GM23338 (cell line): ENCODE data around the gene MED7.

Experiments used
- CREB1 ChIP-seq: fragments of 250-450 bp; sonication (Bioruptor Pico); IDR thresholded peaks from 2 replicates; pipeline ENCODE4 v1.5.0; 2020; ENCODE audit warnings: low read depth, mild to moderate bottlenecking, moderate library complexity
- EZH2 ChIP-seq: fragments of 200-600 bp; sonication (generic); IDR thresholded peaks from one replicate; pipeline ENCODE4 v1.8.0; 2017; ENCODE audit warnings: antibody characterized with exemption, mild to moderate bottlenecking, low read depth; ENCODE audit not compliant: unreplicated experiment
- EZH2phosphoT487 ChIP-seq: fragments of 200-600 bp; sonication (generic); IDR thresholded peaks from one replicate; pipeline ENCODE4 v1.8.1; 2018; ENCODE audit warnings: antibody characterized with exemption; ENCODE audit not compliant: unreplicated experiment
- NANOG ChIP-seq: IDR thresholded peaks from 2 replicates; pipeline ENCODE4 v1.6.1; 2016; ENCODE audit warnings: antibody characterized with exemption, borderline replicate concordance
- POLR2AphosphoS5 ChIP-seq: IDR thresholded peaks from 2 replicates; pipeline ENCODE4 v1.6.1; 2016; ENCODE audit warnings: antibody characterized with exemption, low read depth
- STAT1 ChIP-seq: IDR thresholded peaks from one replicate; pipeline ENCODE4 v1.6.1; 2016; ENCODE audit warnings: antibody characterized with exemption; ENCODE audit not compliant: unreplicated experiment
- TF ChIP-seq, protein P1 (sequence below), 2 experiments: fragments of 200-600 bp in 1 of 2; sonication (generic) in 1 of 2; conservative IDR thresholded peaks; 2 replicates each; pipeline versions ENCODE4 v1.5.1 to v1.6.1; 2016 to 2017; ENCODE audit warnings: antibody characterized with exemption in 2 of 2, low read depth in 2 of 2, mild to moderate bottlenecking in 2 of 2, moderate library complexity in 1 of 2
- TF ChIP-seq, protein P2 (sequence below): IDR thresholded peaks from one replicate; pipeline ENCODE4 v1.6.1; 2018; ENCODE audit warnings: antibody characterized with exemption; ENCODE audit not compliant: unreplicated experiment
- TF ChIP-seq, protein P3 (sequence below): IDR thresholded peaks from 2 replicates; pipeline ENCODE4 v1.6.1; 2016; ENCODE audit warnings: antibody characterized with exemption

DNA sequence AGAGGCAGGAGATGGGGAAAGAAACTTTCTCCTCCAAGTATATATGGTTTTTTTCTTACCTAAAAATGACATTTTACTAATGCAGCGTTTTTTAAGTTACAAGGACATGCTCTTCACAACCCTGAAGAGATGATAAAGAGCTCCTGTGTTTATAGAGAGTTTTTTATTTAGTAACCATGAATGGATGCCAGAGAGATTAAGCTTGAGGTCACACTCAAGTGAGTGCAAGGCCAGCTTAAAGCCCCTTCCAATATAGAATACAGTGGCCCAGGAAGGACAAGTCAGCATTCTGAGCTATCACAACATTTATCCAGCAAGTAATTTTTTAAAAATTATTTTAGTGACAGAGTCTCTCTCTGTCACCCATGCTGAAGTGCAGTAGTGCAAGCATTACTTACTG lies 27.2 kb downstream of the MED7 start:
- TF ChIP-seq EZH2 (no peak), EZH2phosphoT487 (no peak), POLR2AphosphoS5 (no peak), NANOG (no peak), CREB1 (CRISPR knock-in tag) (no peak), STAT1 (no peak)
- TF ChIP-seq, protein P1, sequence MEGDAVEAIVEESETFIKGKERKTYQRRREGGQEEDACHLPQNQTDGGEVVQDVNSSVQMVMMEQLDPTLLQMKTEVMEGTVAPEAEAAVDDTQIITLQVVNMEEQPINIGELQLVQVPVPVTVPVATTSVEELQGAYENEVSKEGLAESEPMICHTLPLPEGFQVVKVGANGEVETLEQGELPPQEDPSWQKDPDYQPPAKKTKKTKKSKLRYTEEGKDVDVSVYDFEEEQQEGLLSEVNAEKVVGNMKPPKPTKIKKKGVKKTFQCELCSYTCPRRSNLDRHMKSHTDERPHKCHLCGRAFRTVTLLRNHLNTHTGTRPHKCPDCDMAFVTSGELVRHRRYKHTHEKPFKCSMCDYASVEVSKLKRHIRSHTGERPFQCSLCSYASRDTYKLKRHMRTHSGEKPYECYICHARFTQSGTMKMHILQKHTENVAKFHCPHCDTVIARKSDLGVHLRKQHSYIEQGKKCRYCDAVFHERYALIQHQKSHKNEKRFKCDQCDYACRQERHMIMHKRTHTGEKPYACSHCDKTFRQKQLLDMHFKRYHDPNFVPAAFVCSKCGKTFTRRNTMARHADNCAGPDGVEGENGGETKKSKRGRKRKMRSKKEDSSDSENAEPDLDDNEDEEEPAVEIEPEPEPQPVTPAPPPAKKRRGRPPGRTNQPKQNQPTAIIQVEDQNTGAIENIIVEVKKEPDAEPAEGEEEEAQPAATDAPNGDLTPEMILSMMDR (conservative IDR thresholded peaks at IDR 0.05; ENCODE audit: low read depth in 2 of 2) = no peak
- TF ChIP-seq, protein P2, sequence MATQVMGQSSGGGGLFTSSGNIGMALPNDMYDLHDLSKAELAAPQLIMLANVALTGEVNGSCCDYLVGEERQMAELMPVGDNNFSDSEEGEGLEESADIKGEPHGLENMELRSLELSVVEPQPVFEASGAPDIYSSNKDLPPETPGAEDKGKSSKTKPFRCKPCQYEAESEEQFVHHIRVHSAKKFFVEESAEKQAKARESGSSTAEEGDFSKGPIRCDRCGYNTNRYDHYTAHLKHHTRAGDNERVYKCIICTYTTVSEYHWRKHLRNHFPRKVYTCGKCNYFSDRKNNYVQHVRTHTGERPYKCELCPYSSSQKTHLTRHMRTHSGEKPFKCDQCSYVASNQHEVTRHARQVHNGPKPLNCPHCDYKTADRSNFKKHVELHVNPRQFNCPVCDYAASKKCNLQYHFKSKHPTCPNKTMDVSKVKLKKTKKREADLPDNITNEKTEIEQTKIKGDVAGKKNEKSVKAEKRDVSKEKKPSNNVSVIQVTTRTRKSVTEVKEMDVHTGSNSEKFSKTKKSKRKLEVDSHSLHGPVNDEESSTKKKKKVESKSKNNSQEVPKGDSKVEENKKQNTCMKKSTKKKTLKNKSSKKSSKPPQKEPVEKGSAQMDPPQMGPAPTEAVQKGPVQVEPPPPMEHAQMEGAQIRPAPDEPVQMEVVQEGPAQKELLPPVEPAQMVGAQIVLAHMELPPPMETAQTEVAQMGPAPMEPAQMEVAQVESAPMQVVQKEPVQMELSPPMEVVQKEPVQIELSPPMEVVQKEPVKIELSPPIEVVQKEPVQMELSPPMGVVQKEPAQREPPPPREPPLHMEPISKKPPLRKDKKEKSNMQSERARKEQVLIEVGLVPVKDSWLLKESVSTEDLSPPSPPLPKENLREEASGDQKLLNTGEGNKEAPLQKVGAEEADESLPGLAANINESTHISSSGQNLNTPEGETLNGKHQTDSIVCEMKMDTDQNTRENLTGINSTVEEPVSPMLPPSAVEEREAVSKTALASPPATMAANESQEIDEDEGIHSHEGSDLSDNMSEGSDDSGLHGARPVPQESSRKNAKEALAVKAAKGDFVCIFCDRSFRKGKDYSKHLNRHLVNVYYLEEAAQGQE = no peak
- TF ChIP-seq, protein P3, sequence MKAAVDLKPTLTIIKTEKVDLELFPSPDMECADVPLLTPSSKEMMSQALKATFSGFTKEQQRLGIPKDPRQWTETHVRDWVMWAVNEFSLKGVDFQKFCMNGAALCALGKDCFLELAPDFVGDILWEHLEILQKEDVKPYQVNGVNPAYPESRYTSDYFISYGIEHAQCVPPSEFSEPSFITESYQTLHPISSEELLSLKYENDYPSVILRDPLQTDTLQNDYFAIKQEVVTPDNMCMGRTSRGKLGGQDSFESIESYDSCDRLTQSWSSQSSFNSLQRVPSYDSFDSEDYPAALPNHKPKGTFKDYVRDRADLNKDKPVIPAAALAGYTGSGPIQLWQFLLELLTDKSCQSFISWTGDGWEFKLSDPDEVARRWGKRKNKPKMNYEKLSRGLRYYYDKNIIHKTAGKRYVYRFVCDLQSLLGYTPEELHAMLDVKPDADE = no peak
